HG02840 (cell line): ENCODE results near the gene MED25.

Experiments used
- ATAC-seq: cut with Tn5 transposase; IDR thresholded peaks from one replicate; pipeline ENCODE4 v1.9.1; 2021; ENCODE audit warnings: mild to moderate bottlenecking, moderate library complexity, moderate number of reproducible peaks; ENCODE audit not compliant: unreplicated experiment, low FRiP score

Gene MED25

DNA sequence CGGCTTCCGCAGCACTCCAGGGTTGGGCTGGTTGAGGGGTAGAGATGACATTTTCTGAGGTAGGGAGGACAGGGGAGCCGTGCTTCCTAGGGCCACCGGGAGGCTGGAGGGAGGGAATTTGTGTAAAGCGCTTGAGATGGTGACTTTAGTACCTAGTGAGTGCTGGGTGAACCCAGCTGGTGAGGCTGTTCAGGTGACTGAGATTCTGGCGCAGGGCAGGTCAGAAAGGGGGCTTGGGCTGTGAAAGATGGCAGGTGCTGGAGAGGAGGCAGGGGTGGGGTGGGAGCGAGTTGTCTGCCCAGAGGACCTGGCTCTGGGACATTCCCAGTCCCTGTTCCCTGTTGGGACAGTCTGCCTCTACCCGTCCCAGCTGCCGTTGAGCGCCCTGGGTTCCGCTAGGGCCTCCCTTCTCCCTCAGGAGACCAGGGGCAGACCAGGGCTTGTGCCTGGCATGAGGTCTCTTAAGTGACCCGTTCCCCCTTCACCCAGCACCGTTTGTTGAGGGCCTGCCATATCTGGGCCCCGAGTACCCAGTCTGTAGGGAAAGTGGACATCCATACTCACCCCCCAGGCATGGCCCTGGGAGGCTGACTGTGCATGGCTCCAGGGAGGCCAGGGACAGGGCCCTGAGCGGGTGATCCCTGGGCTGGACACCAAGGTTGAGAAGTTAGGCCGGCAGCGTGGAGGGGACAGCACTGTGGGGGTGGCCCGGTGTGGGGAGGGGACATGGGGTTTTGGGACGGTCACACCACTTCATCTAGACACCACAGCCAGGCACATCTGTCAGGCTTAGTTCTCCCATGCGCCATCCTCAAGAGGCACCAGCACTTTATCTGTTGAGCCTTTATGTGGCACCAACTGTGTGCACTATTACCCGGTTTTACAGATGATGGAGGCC is 37.8 kb downstream of the MED25 start:
- no peak for ATAC-seq

- ATAC-seq, result no peak
Measured at GRCh38 chr19:49856574-49857021, 38.5 kb downstream of the MED25 start.

DNA sequence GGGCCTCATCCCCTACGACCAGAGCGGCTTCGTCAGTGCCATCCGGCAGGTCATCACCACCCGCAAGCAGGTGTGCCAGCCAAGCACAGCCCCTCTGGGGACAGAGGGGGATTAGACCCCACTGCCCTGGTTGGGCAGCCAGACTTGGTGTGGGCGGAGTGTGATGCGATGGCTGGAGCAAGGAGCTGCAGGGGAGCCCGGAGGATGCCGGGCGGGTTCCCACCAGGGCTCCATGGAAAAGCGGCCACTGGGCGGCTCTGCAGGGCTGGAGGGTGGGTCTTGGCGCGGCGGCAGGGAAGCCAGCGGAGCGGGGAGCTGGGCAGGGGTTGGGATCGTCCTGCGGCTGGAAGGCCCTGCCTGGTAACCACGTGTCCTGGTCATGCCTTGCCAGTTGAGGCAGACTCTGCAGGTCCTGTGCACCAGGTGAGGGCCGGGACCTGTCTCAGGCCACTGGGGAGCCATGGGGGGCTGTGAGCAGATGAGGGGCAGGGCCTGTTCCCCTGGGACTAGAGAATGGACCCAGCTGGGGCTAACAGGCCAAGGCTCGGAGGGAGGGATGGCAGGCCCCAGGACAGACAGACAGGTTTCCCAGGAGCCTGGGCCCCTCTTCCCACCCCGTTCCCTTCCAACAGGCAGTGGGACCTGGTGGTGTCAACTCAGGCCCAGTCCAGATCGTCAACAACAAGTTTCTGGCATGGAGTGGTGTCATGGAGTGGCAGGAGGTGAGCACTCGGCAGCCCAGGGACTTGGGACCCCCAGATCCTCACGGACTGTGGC is 39.2 kb downstream of the MED25 start:
- ATAC-seq, result no peak

DNA sequence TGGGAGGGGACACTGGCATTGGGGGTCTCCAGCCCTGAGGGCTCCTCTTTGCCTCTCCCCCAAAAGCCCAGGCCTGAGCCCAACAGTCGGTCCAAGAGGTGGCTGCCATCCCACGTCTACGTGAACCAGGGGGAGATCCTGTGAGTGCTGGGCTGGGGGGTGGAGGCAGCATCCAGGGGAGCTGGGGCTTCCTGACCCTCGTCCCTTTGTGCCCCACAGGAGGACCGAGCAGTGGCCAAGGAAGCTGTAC is 39.7 kb downstream of the MED25 start:
- ATAC-seq, result no peak

GRCh38 chr19:49858088-49858985 is 40.2 kb downstream of the MED25 start:
- no peak for ATAC-seq

DNA sequence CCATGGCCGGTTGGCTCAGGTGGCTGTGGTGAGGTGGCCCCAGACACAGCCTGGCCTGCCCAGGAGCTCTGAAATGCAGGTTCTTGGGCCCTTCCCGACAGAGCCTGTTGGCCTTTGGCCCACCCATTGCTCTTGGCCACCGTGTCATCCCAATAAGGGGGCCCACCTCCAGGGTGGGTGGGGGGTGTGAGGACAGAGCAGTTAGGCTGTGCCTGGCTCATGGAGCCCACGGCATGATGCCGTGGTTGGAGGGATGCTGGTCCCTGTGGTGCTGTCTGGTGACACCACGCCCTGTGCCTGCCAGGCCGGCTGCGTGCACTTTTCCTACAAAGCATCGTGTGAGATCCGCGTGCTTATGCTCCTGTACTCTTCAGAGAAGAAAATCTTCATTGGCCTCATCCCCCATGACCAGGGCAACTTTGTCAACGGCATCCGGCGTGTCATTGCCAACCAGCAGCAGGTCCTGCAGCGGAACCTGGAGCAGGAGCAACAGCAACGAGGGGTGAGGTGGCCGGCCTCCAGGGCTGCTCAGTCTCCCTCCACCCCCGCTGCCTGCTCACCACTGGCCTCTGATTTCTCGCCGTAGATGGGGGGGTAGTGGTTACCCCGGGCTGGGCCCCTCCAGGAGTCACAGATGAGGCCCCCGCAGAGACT is 41.7 kb downstream of the MED25 start:
- no peak for ATAC-seq

DNA sequence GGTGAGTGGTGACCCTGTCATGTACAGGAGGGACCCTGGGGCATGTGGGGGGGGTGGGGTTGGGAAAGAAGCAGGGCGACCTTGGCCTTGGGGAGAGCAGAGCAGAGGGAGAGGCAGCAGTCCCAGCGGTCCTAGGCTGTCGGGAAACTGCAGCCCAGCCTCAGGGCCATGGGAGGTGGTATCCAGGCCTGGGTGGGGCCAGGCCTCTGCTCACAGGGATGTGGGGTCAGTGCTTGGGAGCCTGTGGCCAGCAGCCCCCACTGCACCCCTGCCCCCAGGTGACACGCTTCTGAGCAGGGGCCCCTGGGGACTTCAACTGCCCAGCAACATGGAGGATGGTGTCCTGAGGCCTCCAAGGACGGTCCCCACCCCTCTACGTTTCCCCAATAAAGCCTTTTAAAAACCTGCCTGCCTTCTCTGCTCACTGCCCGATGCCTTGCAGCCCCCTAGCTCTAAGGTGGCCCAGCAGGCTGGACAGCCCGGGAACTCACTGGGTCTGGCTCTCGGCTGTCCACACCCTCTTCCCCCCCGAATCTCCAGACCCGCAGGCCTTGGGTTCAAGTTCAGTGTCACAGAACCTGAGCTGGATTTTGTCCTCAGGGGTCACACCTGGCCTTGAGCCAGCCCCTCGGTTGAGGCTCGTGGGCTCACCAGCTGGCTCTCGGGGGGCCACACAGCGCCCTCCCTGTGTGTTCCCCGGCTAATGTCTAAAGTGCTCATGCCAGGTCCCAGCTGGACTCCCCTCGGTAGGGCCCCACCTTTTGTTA is 42.4 kb downstream of the MED25 start:
- ATAC-seq, result no peak

DNA sequence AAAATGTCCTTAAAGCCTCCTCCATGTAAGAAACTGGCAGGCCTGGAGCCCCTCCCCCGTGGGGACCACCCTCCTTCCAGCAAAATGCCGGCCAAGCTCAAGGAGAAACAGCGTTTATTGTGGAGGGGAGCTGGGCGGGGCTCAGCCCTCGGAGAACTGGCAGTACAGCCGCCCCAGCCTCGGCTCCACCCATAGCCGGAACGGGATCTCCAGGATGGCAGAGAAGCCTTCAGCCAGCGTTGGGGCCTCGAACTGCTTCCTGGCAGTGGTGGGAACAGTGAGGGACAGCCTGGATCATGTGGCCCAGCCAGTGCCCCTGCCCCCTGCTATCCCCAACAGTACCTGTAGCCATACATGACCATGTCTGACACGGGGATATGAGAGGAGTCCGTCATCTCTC is 43.0 kb downstream of the MED25 start:
- no peak for ATAC-seq

GRCh38 chr19:49861541-49862378 is 43.7 kb downstream of the MED25 start:
- ATAC-seq, result no peak

GRCh38 chr19:49862391-49863253 is 44.5 kb downstream of the MED25 start:
- no peak for ATAC-seq

DNA sequence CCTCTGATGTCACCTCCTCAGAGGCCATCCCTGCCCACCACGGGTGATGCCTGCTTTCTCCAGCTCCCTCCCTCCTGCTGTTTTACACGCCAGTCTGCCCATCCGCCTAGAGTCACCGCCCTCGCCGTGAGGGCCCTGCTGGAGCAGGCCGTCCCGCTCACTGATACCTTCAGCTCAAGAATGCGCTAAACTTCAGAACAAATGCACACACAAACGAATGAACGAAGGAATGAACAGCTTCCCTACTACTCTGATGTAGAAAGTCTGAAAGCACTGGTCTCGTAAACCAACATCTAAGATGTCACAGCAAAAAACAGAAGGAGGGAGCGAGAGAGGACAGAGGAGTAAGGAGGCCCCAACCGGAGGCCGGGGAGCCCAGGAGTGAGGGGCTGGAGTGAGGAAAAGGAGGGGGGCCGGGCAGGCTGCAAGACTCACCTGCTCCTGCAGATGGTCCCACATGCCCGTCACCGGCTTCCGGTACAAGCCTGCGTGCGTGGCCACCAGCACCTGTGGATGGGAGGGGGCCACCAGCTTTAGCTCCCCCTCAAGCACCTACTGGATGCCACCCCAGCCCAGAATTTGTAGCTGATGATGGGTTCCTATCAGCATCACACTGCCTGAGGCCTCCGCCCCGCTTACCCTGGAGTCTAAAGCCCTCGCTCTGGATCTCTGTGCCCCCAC is 45.3 kb downstream of the MED25 start:
- no peak for ATAC-seq

DNA sequence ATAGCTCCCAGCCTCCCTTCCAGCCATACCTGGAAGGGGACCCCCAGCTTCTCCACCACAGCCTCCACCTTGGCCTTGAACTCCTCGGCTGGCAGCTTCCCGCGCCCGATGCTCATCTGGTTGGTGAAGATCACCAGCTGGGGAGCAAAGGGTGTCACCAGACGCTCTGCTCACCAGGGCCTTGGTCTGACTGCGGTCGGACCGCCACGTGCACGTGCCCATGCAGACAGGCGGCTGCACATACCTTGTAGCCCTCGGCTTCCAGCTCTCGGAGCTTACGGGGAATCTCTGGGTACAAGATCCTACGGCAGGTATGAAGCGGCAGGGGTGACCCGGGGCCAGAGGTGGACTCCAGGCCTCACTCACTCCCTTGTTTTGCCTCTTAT is 45.8 kb downstream of the MED25 start:
- ATAC-seq, result no peak

- no peak for ATAC-seq
Measured at GRCh38 chr19:49864890-49865289, 46.8 kb downstream of the MED25 start.

DNA sequence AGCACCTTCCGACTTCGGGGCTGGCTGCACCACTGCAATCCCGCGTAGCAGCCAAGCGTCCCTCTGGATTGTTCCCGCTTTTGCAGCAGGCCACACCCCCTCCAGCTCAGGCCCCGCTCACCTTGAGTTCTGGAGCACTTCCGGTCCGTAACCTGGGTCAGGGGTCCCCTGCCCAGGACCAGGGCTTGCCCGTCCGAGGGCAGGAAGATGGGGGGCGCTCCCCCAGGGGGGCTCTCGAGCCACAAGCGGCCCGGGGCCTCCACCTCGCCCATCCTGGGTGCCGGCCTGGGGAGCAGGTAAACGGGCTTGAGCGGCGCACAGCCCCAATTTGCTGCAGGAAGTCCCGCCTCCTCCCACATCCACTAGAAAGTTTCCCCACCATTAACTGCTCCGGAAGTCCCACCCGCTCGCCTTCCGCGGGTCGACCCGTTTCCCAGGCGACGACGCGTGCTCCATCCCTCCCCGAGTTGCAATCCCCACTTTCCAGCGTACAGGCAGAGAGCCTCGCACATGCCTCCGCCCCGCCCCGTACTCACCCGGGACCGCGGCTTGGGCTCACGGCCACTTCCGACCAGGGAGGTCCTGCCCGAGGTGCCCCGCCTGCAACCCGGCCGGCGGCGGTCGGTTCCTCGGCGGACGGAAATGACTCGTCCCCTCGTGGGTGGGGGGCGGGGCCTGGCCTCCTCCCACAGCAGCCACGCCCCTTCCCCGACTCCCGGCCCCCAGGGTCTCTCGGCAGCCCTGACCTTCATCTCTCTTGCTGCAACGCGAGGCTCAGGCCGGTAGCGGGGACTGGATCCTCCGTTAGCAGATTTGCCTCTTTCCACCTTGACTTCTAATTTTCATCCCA is 49.1 kb downstream of the MED25 start, which contains the start of gene PNKP:
TSS of gene PNKP (minus strand) at position 644 of the 850 bp plus-strand sequence. CDS start at position 272, 372 bp downstream.
- ATAC-seq, result peak; percentile 46

GRCh38 chr19:49869009-49869483 is 51.0 kb downstream of the MED25 start:
- ATAC-seq, result no peak
